ENCODE data around the gene MTA1.

MTA1 gene

GRCh38 chr14:105501504-105502291 is 82.1 kb downstream of the MTA1 start:
- DNase-seq: no peak

GRCh38 chr14:105502446-105503295 is 83.0 kb downstream of the MTA1 start:
- no peak for DNase-seq

GRCh38 chr14:105503296-105503640 is 83.6 kb downstream of the MTA1 start:
- no peak for DNase-seq

- DNase-seq: no peak
Observed at GRCh38 chr14:105503935-105504692, 84.5 kb downstream of the MTA1 start.

GRCh38 chr14:105505101-105505500 is 85.5 kb downstream of the MTA1 start:
- DNase-seq: no peak

GRCh38 chr14:105507247-105507646 is 87.6 kb downstream of the MTA1 start:
- DNase-seq: no peak

- DNase-seq: no peak
Observed at GRCh38 chr14:105508069-105508468, 88.4 kb downstream of the MTA1 start.

GRCh38 chr14:105508601-105509000 is 89.0 kb downstream of the MTA1 start:
- DNase-seq: no peak

- DNase-seq: no peak
Observed at GRCh38 chr14:105517096-105517495, 97.5 kb downstream of the MTA1 start.

GRCh38 chr14:105519946-105520698 is 100.5 kb downstream of the MTA1 start:
- no peak for DNase-seq
